Breast epithelium (tissue), 3 donors: ENCODE results near the gene MAFG.
"Not testable (repeated sequence)": the region's sequence is repeated elsewhere in the genome, so short reads cannot be mapped to it uniquely, and the experiment has no call there.

Source experiments
- CTCF ChIP-seq, 3 donors: fragments of 450-650 bp; IDR thresholded peaks; one replicate each; pipeline ENCODE4 v1.5.1; 2016 to 2017; ENCODE audit warnings: antibody characterized with exemption in 3 of 3, mild to moderate bottlenecking in 3 of 3, moderate library complexity in 3 of 3
- POLR2AphosphoS5 ChIP-seq, 3 donors: sonication (generic); formaldehyde crosslinking; IDR thresholded peaks; one replicate each; pipeline ENCODE4 v1.6.1; 2017; ENCODE audit warnings: antibody characterized with exemption in 3 of 3

GRCh38 chr17:81953443-81953842, 25.9 kb upstream of the MAFG start:
- not testable (repeated sequence) for TF ChIP-seq CTCF, POLR2AphosphoS5 (IDR thresholded peaks at IDR 0.05)
